HG03175 (cell line): ENCODE measurements around the gene CBS.
"Not testable (repeated sequence)": the region's sequence is repeated elsewhere in the genome, so short reads cannot be mapped to it uniquely, and the experiment has no call there.

ENCODE experiments used
- ATAC-seq: cut with Tn5 transposase; IDR thresholded peaks from one replicate; pipeline ENCODE4 v1.9.1; 2021; ENCODE audit warnings: mild to moderate bottlenecking, moderate library complexity; ENCODE audit not compliant: unreplicated experiment

Gene CBS

DNA sequence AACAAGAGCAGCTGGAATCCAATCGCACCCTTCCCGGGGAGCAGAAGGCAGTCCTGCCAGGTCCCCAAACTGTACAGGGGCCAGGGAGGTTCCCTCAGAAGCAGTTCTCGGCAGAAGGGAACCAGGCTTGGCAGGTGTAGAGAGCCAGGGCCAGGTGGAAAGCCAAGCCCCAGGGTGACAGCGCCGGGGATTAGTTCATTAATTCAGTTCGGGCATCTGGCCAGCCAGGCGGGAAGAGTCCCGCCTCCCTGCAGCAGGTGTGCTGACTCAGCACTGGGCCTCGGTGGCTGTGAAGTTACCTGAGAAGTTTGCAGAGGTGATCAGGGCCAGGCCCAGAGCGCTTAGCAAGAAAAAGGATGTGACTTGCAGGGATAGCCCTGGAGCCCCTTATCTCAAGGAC lies 6.0 kb downstream of the CBS start:
- ATAC-seq, result not testable (repeated sequence)

DNA sequence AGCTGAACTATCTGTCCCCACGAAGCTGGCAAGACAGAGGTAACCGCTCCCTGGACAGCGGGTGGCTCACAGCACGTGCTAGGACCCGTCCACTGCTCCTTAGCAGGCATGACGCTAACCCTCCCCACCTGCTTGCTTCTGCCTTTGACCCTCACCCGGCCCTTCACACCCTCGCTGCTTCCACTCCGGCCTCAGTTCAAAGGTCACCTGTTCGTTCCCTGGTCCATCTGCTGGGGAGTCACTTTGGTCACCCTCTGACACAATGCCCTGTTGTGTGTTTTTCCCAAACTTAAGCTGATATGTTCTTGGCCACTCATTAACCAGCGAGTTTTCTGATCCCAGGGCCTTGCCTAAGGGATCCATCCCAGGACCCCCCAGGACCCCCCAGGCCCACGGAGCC lies 7.6 kb downstream of the CBS start:
- not testable (repeated sequence) for ATAC-seq

DNA sequence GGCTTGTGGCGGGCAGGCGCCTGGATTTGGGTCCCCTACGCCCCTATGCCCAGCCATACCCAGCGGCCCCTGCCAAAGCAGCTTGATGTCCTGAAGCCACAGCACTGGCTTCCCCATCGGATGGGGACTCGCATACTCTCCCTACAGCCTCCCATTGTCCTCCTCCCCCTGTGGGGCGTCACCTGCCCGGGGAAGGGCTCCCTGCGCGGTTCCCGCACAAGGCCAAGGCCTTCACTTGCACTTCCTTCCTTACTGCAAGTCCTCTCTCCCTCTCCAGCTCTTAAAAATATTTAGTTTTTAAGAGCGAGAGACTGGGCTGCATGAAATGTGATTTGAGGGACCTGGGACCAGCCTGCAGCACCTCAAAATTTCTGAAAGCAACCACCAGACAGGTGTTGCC lies 8.9 kb downstream of the CBS start:
- not testable (repeated sequence) for ATAC-seq

DNA sequence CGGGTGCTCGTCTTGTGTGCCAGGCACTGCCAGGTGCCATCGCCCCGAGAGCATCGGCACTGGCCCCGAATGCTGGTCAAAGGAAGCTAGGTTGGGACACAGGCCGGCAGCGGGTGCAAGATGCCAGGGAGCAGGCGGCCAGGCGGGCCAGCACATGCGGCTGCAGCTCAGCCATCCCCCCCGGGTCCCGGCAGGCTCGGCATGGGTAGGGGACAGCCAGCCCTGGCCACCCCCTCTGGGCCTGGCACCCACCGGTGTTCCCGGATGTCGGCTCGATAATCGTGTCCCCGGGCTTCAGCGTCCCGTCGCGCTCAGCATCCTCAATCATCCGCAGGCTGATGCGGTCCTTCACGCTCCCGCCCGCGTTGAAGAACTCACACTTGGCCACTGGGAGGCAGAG lies 9.6 kb downstream of the CBS start:
- not testable (repeated sequence) for ATAC-seq

DNA sequence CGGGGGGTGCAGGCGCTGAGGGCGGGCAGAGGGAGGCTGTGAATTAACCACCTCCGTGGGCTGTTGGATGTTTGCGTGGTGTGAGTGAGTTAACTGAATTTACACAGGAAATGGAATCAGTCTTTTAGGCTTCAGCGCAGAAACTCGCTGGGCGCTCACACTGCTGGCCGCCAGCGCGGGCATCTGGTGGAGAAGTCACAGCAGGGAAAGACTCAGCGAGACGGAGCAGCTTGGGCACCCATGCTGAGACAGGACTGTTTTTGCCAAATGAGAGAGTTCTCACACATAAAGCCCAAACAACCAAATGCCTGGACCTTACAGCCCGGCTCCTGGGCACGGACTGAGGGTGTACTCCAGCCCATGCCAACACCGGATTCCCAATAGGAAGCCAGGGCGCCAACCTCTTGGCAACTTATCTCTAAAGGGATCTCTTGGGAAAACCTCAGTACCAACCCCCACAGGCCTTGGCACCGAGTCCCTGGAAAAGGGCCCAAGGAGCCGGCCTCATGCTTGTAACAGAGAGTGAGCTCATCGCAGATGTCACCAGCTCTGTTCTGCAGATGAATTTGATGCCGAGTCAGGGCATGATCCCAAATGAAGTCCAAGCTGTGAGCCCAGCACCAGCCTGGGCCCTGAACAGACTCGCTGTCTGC lies 11.2 kb downstream of the CBS start:
- ATAC-seq, result not testable (repeated sequence)

DNA sequence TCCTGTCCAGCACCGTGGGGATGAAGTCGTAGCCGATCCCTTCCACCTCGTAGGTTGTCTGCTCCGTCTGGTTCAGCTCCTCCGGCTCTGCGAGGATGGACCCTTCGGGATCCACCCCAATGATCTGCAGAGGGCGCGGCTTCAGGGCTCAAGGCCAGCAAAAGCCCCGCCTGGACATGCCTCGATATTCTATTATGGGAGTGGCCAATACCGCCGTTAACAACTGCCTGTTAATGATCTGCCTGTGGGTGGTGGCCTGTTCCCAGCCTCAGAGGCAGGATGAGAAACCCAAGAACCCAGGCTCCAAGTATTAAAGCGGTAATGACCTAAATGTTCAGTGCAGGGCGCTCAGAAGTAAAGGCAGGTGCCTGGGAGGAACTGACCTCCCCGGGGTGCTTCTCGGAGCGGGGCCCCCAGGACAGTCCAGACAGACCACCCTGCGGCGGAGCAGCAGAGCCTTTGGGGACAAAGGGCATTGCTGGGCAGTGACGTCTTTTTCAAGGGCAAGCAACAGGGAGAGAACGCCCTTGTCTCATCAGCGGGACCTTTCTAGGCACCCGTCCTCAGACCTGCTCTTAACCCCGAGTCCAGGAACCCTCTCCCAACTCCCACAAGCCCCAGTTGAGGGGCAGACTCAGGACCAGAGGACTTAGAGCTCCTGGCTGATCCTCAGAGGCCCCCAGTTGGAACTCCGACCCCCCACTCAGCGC lies 12.5 kb downstream of the CBS start:
- not testable (repeated sequence) for ATAC-seq

DNA sequence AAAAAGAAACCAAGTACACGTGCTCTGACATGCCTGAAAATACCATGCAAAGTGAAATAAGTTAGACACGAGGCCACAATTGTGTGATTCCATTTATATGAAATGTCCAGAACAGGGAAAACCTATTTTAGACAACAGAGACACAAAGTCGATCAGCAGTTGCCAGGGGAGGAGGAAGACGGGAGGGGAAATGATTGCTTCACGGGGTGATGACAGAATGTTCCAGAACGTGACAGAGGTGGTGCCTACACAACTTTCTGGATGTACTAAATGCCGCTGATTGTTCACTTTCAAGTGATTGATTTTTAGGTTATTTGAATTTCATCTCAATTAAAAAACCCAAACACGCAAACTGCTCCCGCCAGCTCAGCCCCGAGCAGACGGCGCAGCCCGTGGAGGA lies 22.5 kb downstream of the CBS start:
- not testable (repeated sequence) for ATAC-seq

DNA sequence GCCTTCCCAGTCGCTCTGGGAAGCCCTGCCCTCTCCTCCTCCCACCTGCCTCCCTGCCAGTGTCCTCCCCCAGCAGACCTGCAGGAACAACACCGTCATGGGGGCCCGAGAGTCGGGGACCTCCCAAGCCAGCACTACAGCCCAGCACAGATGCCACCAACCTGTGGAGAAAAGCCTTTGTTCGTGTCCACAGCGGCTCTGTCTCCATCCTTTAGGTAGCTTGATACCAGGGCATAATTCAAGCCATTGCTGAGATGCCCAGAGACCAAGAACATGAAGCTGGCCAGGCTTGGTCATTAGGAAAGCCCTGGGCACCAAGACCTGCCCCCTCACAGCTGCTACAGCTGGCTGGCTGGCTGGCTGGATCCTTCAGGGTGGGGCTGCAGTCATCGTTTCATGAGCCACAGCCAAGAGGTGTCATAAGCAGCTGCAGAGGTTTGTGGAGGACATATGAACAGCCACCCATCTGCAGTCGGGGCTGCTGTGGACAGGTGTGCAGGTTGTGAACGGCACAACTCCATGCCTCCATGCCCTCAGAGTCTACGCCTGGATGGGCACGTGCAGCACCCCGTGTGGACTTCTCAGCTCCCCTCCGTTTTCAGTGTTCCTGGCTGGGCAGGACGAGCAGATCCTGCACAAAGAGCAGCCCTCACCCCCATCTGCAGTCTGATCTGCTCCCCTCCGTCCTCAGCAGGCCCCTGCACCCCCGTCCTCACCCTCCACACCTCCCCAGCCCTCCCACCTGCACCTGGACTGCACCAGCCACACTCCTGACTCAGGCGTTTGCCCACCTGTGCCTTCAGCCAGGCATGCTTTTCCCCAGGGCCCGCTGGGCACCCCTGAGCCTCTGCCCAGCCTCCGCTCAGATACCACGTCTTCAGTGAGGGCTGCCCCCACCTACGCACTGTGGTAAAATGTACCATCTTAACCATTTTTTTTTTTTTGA lies 29.5 kb downstream of the CBS start:
- ATAC-seq, result not testable (repeated sequence)

DNA sequence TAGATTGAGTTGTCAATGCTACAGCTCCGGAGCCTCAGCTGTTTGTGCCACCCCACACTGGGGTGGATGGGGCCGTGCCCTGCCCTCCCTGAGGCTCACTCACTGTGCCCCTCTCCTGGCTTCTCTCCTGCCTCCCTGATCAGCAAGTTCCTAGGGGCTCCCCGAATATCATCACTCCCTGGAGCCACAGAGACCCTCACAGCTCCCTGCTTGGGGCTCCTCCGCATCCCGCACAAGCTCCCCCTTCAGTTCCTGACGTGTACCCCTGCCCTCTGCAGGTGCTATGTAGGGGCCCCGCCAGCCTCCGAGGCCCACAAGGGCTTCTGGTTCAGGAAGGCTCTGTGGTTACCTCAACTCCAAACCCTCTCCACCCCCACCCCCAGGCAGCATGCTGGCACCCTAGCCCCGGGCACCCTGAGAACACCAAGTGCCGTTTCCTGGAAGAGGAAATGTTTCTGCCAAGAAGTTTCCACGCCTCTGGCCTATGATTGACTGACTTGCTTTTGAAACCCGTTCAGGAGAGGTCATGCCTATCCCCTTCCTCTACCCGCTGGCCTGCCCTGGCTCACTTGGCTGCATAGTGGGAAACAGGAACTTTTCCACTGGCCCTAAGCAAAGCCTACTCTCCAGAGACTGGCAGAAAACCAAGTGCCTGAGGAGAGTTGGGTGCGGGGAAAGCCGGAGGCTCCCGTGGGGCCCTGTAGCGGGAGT lies 30.3 kb downstream of the CBS start:
- ATAC-seq, result not testable (repeated sequence)

DNA sequence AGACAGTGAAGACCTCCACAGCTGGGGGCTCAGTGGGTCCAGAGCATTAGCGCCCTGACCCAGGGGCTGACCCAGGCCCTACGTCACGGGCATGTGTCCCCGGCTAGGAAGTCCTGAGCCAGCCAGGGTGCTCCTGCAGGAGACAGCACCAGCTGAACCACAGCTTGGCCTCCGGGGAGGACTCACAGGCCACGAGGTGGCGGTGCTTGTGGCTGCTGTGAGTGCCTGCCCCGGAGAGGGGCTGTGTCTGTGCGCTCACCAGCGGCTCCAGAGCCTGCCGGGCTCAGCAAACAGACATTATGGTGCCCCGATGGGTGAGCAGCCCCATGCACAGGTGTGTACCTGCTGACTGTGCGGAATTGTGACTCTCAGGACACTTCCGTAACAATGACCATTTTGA lies 31.1 kb downstream of the CBS start:
- ATAC-seq, result not testable (repeated sequence)

DNA sequence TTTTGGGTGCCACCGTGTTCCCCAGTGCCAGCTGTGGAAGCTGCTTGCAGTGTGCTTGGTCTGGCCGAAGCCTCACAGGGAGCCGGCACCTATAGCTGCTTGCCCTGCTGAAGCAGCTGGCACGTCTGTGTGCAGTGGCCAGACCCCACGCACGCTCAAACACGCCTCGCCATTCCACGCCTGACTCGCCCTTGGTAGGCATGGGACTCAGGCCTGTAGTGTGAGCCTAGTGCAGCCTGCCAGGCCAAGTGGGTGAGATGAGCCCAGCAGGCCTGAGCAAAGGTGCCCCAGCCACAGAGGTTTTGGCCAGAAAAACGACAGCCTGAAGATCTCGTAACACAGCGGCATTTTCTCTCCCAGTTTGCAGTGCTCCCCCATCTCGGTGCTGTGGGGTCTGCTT lies 32.3 kb downstream of the CBS start:
- ATAC-seq, result not testable (repeated sequence)

DNA sequence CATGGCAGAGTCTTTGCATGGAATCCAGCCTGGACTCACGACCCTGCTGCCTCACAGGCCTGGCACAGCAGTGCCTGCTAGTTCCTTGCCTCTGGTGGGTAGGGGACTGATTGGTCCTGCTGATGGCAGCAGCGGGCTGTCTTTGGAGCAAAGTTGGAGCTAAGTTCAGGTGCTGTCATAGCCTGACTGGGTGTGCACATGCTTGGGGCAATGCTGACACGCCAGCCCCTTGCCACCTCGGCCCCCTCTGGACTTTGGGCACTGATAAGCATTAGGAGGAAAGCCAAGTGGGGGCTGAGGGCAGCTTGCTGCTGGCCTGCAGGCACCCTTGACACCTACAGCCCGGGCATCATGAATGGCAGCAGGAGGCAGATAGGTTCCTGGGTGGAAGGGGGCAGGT lies 33.5 kb downstream of the CBS start:
- not testable (repeated sequence) for ATAC-seq

DNA sequence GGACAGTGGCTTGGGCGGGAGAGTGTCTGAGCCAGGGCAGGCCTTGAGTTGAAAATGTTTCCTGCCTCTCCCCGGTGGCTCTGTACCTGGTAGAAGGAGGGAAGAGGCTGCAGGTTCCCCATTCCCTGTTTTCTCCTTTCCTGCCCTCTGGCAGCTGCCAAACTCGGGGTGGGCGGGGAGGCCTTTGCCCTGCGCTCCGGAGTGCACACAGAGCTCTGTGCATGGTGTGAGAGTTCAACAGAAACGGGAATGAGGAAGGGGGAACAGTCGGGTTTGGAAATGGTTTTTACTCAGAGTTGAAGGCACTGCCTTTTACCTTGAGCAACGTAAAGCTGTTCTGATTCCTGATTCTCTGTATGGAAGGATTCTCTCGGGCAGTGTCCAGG lies 37.0 kb downstream of the CBS start:
- not testable (repeated sequence) for ATAC-seq

DNA sequence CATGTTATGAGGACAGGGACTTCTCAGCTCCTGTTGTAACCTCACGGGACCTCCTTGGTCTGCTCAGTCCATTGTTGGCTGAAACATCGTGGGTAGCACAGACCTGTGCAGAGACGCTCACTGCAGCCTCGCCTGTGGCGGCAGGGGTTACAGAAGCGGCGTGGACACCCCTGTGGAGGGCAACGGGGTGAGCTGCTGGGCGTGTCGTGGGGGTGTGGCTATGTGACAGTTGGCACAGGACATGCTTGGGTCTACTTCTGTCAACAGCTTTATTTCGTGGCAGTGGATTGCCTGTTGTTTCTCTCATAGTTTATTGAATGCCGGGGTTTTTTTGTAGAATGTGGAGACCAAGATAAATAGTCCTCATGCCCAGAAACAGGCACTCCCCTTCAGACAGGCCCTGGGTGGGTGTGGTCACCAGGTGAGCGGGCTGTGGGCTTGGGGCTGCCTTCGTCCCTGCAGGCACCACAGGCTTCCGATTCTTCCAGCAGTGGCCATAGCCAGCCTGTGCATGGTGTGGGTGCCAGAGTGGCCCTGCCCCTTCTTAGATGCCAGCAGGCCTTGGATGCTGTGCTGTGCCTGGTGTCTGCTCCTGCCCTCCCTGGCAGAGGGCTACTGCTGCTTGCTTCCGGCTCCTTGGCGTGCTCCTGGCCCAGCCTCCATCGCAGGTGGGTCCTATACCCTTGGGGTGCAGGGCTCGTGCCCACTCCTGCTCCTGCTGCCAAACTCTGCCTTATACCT lies 37.5 kb downstream of the CBS start:
- ATAC-seq, result not testable (repeated sequence)

DNA sequence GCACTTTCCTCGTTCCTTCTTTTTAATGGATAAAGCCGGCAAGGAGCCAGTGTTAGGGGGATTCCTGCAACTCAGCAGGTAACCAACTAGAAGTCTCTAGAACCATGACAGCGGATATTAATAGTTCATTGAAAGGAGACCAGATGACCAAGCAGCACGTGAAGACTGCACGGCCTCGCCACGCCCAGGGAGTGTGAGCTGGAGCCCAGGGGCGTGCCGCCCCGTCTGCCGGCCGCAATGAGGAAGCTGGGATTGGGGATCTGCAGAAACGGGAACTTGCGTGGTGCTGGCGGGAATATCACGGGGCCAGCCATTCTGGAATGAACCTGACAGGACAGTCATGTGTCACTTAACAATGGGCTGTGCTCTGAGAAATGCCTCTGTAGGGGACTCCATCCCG lies 38.7 kb downstream of the CBS start:
- ATAC-seq, result not testable (repeated sequence)

DNA sequence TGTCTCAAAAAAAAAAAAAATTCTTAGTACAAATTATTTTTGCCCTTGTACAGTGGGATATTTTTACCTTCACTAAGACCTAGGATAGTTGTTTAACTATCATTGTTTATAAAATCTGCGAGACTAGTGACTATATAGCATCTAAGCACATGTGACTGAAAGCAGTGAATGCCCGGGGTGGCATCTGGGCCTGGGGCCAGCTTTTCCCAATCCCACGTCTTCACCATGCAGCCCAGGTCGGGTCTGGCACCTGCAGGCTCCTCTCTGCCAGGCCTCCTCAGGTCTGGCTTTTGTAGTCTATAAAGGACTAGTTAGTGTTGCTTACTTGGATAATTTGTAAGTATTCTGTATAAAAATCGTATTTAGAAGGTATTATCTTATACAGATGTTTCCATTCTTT lies 40.8 kb downstream of the CBS start:
- no peak for ATAC-seq

DNA sequence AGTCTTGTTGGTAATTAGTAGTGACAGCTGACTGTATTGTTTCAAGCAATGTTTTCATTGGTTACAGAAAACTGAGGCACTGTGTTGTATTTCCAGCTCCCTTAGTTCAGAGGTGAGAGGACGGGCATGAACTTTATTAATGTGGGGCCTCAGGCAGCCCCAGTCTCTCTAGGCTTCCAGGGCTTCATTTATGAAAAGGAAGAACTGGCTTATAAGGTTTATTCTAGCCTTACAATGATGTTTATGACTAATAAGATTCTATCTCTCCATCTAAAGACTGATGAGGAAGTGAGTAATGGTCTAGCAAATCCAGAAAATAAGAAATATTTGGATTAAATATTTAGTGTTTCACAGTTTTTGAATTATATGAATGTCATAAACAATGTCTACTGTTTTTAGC lies 41.5 kb downstream of the CBS start:
- no peak for ATAC-seq

DNA sequence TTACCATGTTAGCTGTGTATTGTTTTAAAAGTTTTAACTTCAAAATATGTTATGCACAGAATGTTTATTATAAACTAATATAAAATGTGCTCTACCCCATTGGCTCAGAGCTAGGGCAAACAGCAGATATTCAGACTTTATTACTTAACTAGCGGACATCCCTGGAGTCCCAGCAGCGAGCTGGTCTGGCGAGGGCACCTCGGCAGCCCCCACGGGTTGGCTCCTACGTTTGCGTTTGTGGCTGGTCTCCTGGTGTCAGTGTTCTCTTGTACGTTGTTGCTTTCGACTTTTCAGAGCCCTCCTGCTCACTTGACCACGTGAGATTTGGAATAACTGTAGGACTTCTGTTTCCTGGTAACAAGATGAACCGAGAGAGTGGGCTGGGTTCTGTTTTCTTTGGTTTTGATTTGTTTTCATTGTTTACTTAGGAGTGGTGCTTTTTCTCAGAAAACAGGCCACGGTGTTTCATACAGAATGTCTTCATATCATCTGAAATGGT lies 44.5 kb downstream of the CBS start:
- ATAC-seq, result no peak

DNA sequence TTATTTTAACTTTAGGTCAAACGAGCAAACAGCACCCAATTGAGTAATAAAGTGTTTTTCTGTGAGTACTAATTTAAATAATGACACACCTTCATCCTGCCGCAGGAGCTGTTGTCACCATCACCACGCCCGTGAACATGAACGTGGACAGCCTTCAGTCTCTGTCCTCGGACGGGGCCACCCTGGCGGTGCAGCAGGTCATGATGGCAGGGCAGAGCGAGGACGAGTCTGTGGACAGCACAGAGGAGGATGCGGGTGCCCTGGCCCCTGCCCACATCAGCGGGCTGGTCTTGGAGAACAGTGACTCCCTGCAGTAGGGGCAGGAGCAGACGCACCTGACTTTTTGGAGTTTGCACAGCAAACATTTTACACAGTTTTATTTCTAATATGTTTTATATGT lies 45.9 kb downstream of the CBS start:
- ATAC-seq, result no peak
